NK-92 (cell line): ENCODE data around the gene COL10A1.

Experiments used
- DNase-seq: peaks from one replicate; lab custom pipeline; 2025; ENCODE audit not compliant: unreplicated experiment; lab: John Stamatoyannopoulos, UW

COL10A1 gene

DNA sequence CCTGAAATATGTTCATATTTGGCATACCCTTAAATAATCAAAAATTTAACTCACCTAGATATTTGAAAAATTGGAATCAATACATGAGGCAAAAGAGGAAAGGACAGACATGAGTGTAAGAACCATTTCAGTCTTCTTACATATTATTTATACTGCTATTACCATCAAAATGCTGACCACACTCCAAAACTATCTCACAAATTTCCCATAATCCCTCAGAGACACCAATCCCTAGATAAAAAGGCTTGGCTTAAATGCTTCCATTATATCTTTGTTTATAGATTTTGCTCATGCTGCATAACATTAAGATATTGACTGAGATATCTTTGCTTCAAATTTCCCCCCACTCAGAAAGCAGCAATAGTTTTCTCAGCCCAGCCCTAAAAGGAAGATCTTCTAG is 37.0 kb downstream of the COL10A1 start:
- DNase-seq: no peak

DNA sequence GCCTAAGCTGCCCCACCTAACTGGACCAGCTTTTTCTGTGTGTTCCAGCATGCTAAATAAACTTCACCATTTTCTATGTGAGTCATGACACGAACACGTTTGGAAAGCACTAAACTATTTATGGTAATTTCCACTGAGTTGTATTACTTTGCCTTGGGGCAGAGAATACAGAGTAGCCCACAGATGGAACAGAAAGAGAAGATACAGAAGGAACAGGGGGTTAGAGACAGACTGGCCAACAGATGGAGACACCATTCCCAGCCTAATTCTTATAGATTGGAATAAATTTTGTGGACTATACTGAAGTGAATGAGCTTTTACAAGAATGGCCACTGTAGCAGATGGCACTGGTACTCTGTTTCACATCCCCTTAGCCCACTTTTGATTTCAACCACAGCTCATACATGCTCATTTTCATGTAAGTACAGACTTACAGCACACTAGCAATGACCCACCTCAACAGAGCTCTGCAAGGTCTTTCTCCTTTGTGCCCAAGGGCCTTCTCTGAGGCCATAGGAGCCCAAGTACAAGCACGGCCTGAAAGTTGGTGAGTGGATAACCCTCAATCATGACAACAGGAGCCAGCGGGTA is 38.4 kb downstream of the COL10A1 start:
- DNase-seq: no peak

DNA sequence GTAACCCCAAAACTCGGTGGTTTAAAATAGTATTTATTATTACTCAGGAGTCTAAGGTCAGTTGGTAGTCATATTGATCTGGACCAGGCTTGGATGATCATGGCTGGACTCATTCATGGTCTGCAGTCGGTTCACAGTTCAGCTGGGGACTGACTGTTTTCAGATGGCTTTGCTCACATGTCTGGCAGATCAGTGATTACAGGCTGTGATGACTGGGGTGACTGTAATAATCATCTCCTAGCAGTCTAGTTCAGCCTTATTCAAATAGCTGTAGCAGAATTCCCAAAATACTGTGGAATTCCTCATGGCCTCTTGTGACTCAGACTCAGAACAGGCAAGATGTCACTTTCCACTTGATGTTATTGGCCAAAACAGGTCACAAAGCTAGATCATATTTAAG is 41.6 kb downstream of the COL10A1 start:
- no peak for DNase-seq

DNA sequence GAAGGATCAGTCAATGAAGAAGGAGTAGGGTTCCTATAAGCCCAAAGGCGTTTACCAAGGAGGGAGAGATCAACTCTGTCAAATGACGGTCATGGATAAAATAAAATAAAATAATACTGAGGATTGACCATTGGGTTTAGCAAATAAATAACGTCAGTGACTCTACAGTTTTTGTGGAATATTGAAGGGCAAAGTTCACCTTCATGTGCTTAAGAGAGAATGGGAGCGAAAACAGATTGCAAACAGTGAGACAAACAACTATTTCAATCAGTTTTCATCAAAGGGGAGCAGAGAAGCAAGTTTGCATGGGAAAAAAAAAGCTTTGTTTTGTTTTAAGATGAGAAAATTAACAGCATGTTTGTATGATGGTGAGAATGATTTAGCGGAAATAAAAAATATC is 42.9 kb downstream of the COL10A1 start:
- DNase-seq: no peak

DNA sequence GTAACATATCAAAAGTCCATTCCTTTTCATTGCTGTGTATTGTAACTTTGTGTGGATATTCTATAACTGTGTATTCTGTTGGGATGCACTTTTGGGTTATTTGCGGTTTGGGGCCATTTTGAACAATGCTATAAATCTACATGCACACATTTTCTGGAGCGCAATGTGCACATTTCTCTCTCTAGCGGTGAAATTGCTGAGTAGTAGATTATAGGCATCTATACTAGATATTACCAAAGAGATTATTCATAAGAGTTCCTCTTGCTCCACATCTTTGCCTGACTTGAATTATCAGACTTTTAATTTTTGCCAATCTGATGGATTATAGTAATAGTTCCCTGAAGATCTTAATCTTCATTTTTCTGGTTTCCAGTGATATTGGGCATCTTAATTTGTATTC is 47.0 kb downstream of the COL10A1 start:
- no peak for DNase-seq

DNA sequence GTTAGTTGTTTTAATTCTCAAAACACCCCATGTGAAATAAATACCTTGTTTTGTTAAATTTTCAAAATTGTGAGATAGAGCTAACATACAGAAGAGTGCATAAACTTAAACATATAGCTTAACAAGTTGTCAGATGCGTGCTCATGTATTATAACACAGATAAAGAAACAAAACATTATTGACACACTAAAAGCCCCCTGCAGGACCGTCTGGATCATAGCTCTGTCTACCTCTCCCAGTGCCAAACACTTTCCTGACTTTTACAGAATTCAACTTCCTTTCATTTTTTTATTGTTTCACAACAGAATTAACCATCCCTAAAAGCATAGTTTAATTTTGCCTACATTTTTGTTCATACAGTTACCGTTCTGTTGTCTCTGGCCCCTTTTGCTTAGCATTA is 47.4 kb downstream of the COL10A1 start:
- DNase-seq: no peak

DNA sequence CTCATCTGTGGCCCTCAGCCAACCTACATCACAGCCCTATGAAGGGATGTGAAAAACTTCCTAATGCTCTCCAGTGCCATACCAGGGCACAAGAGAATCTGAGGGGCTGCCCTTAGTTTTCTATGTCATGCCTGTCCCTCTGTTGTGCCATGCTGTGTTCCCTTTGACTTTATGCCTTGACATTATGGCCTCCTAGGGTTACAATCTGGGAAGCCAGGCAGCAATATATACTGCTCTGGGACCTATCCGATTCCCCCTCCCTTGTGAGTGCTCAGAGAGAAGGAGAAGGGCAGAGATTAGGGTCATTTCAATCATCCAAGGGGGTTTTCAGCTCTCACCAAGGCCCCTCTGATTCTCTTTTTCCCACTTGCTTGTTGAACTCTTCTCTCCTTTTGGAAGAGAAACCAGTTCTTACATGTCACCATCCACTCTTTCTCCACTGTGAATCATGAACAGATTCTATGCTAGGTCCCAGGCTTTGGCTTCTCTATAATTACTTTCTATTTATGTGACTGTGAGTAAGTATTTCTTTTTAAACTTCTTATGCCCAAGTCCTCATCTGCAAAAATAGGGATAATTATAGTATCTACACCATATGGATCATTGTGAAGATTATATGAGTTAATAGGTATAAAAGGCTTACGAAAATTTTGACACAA is 51.1 kb downstream of the COL10A1 start:
- DNase-seq: no peak

DNA sequence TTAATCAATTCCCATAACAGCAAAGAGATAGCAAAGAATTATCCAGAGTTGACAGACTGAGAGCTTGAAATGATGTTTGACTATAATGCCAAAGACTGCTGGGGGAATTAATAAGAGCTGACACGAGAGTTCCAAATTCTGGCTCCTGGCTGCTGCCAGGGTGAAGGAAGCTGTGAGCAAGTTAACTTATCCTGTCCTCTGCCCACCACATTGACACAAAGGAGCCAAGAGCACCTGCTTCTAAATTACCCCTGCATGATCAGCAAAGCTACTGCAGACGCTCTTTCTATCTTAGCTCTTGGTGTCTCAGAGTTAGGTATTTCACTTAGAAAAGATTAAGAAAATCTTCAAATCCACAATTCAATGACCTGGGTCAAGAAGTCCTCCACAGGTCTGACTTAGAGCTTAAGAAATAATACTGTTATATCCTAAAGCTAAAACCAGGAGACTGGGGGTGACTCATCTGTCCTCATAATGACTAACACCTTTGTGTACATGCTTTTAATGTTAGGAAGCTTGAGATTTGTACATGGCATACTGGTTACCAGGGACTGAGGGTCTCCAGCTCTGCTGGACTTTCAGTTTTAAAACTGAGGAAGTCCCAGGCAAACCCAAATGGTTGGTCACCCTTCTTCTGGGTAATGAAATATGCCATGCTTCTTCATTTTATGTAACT is 52.0 kb downstream of the COL10A1 start:
- no peak for DNase-seq

DNA sequence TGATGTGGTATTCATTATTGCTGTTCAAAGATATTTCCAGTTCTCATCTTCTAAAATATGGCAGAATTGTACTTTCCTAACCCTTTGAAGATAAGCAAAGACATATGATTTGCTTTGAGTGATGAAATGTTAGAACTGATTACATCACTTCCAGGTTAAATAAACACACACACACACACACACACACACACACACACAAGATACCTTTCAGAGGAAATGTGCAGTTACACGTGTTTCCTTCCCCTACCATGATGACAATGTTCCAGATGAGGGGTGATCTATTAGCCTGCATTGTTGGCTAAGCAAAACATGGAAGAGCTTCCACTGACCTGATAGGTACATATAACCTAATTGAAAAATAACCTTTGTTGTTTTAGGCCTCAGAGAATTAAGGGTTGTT is 53.6 kb downstream of the COL10A1 start:
- DNase-seq: no peak

DNA sequence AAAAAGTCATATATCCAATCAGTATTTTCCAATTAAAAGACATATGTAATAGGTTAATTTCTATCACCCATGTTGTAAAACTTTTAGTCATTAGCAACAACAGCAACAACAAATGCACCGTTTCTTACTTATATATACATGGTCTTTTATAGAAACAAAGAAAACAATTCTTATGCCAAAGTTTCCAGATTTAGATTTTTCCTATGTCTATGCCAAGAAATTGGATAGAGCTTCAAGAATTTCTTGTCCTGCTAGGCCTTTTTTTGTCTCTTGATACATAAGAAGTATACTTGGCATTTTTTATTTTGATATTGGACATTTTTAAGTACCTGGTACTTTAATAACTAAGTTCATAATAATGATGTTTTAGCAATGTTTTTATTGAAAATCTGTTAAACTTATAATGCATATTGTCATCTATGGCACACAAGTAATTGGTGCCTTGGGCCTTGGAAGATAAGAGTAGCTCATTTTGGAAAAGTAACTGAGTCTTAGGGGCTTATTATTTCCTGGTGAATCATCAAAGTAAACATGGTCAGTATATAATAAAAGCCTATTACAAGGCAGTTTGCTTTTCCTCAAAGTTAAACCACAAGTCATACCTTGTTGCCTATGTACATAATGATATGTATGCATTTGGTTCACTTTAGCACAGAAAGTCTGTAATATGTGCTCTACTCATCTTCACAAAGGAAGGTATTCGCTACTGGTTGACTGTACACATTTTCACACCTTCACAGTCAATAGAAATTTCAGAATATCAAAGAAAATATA is 55.1 kb downstream of the COL10A1 start:
- DNase-seq: no peak

DNA sequence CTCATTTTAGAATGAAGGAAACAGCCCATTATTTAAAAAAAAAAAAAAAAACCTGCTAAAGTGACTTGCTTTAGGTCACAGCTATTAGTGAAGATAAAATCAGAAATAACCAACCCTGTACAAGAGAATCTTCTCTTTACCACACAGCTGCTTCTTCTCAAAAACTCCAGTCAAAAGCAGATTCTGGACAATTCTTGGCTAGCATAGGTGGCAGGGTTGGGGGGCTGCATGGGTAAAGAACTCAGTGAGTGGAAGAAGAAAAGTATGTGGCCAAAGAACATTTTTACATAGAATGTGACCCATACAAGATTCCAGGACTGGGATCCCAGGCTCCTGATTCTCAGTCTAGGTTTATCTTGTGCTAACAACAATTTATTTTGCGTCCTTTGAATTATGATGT is 55.8 kb downstream of the COL10A1 start:
- DNase-seq: no peak
